Liver (tissue), 9 donors: ENCODE results near the gene EEFSEC. TPM values are rescaled to one million over a fixed set of nuclear protein-coding genes. Genes with fewer than 3 reads are reported as not detected.

Source experiments
- DNase-seq: peaks from one replicate; pipeline ENCODE4 v3.0.0-alpha.2; 2017; ENCODE audit warnings: low spot score
- H3K27ac ChIP-seq, 2 donors: one replicate each; pipeline ENCODE4 v1.7.0; 2013; ENCODE audit warnings: inconsistent platforms in 2 of 2, low read length in 2 of 2, control low read depth in 1 of 2, low read depth in 1 of 2, mild to moderate bottlenecking in 1 of 2
- H3K27me3 ChIP-seq, 4 donors: one replicate each; pipeline versions ENCODE4 v1.6.1 to v1.7.0; 2013; ENCODE audit warnings: low read length in 3 of 4, inconsistent platforms in 1 of 4, mild to moderate bottlenecking in 1 of 4, moderate library complexity in 1 of 4; ENCODE audit not compliant: control insufficient read depth in 4 of 4, insufficient read depth in 4 of 4
- H3K36me3 ChIP-seq, 4 donors: one replicate each; pipeline versions ENCODE4 v1.6.1 to v1.7.0; 2013; ENCODE audit warnings: low read length in 3 of 4, mild to moderate bottlenecking in 3 of 4, low read depth in 1 of 4, moderate library complexity in 1 of 4; ENCODE audit not compliant: control insufficient read depth in 4 of 4, insufficient read depth in 3 of 4
- H3K4me1 ChIP-seq, 4 donors: one replicate each; pipeline versions ENCODE4 v1.6.1 to v1.7.0; 2013; ENCODE audit warnings: low read length in 3 of 4, mild to moderate bottlenecking in 3 of 4, moderate library complexity in 1 of 4; ENCODE audit not compliant: control insufficient read depth in 4 of 4, insufficient read depth in 4 of 4
- H3K4me3 ChIP-seq, 3 donors: one replicate each; pipeline versions ENCODE4 v1.6.1 to v1.7.0; 2013; ENCODE audit warnings: low read length in 3 of 3, control low read depth in 1 of 3, low read depth in 1 of 3, mild to moderate bottlenecking in 1 of 3
- H3K9ac ChIP-seq, 2 donors: one replicate each; pipeline ENCODE4 v1.7.0; 2013; ENCODE audit warnings: low read length in 2 of 2, mild to moderate bottlenecking in 2 of 2, moderate library complexity in 2 of 2, control low read depth in 1 of 2, low read depth in 1 of 2
- H3K9me3 ChIP-seq, 4 donors: one replicate each; pipeline versions ENCODE4 v1.6.1 to v1.7.0; 2013; ENCODE audit warnings: low read length in 3 of 4; ENCODE audit not compliant: control insufficient read depth in 4 of 4
- EGR1 ChIP-seq, 2 donors: IDR thresholded peaks; 2 replicates each; pipeline ENCODE4 v1.6.1; 2016 to 2018; ENCODE audit warnings: antibody characterized with exemption in 2 of 2, low read depth in 2 of 2
- FOXA1 ChIP-seq: IDR thresholded peaks from 2 replicates; pipeline ENCODE4 v1.6.1; 2016; ENCODE audit warnings: antibody characterized with exemption
- FOXA2 ChIP-seq: IDR thresholded peaks from 2 replicates; pipeline ENCODE4 v1.6.1; 2016; ENCODE audit warnings: antibody characterized with exemption
- GABPA ChIP-seq, 2 donors: IDR thresholded peaks in 1 of 2; conservative IDR thresholded peaks in 1 of 2; 2 replicates each; pipeline ENCODE4 v1.6.1; 2016; ENCODE audit warnings: antibody characterized with exemption in 2 of 2, mild to moderate bottlenecking in 1 of 2, moderate library complexity in 1 of 2
- HNF4A ChIP-seq, 2 donors: conservative IDR thresholded peaks; 2 replicates each; pipeline ENCODE4 v1.6.1; 2016; ENCODE audit warnings: antibody characterized with exemption in 2 of 2, mild to moderate bottlenecking in 2 of 2
- HNF4G ChIP-seq: IDR thresholded peaks from 2 replicates; pipeline ENCODE4 v1.6.1; 2016; ENCODE audit warnings: antibody characterized with exemption
- JUND ChIP-seq, 2 donors: IDR thresholded peaks; 2 replicates each; pipeline ENCODE4 v1.6.1; 2016; ENCODE audit warnings: antibody characterized with exemption in 2 of 2
- MAX ChIP-seq: IDR thresholded peaks from 2 replicates; pipeline ENCODE4 v1.6.1; 2016; ENCODE audit warnings: antibody characterized with exemption
- NR2F2 ChIP-seq: IDR thresholded peaks from 2 replicates; pipeline ENCODE4 v1.6.1; 2016; ENCODE audit warnings: antibody characterized with exemption
- RAD21 ChIP-seq, 2 donors: IDR thresholded peaks; 2 replicates each; pipeline ENCODE4 v1.6.1; 2016; ENCODE audit warnings: antibody characterized with exemption in 2 of 2, mild to moderate bottlenecking in 2 of 2
- RXRA ChIP-seq, 2 donors: IDR thresholded peaks; 2 replicates each; pipeline ENCODE4 v1.6.1; 2017 to 2018; ENCODE audit warnings: antibody characterized with exemption in 2 of 2, mild to moderate bottlenecking in 1 of 2
- SP1 ChIP-seq: IDR thresholded peaks from 2 replicates; pipeline ENCODE4 v1.6.1; 2018; ENCODE audit warnings: antibody characterized with exemption, mild to moderate bottlenecking
- TAF1 ChIP-seq: conservative IDR thresholded peaks from 2 replicates; pipeline ENCODE4 v1.6.1; 2016; ENCODE audit warnings: antibody characterized with exemption, mild to moderate bottlenecking
- YY1 ChIP-seq: IDR thresholded peaks from 2 replicates; pipeline ENCODE4 v1.6.1; 2016; ENCODE audit warnings: antibody characterized with exemption, mild to moderate bottlenecking
- WGBS: extraction: QIAGEN DNeasy Blood & Tissue Kit; methylation state at CpG from one replicate; pipeline ENCODE4 v1.1.7; 2013; 5-methylcytosine and 5-hydroxymethylcytosine counted together
- polyA plus RNA-seq, 2 donors: library from polyadenylated mRNA; stranded (reverse) in 1 of 2; unstranded in 1 of 2; fragments of 200-250 nt in 1 of 2; fragments of >200 nt in 1 of 2; fragmentation: Nextera tagmentation in 1 of 2; extraction: Ambion mirVana in 1 of 2; gene quantifications; one replicate each; pipeline versions ENCODE4 v1.2.1 to v1.2.3, GENCODE V29; 2013 to 2015
- total RNA-seq, 2 donors: library from RNA; depleted of rRNA; stranded (reverse); fragments of >200 nt; gene quantifications; one replicate each; pipeline ENCODE4 v1.2.3, GENCODE V29; 2014
- TF ChIP-seq, protein P1 (sequence below): IDR thresholded peaks from 2 replicates; pipeline ENCODE4 v1.6.1; 2016; ENCODE audit warnings: antibody characterized with exemption, mild to moderate bottlenecking
- TF ChIP-seq, protein P2 (sequence below): fragments of 150-350 bp; IDR thresholded peaks from 2 replicates; pipeline ENCODE4 v1.5.1; 2017; ENCODE audit warnings: improper control_type of control experiment, low read depth, low read length; ENCODE audit not compliant: missing input control
- TF ChIP-seq, protein P3 (sequence below): IDR thresholded peaks from 2 replicates; pipeline ENCODE4 v1.6.1; 2016; ENCODE audit warnings: antibody characterized with exemption
- TF ChIP-seq, protein P4 (sequence below): IDR thresholded peaks from 2 replicates; pipeline ENCODE4 v1.6.1; 2016; ENCODE audit warnings: antibody characterized with exemption
- donor health status: healthy.
- donor health status: healthy.
- donor health status: healthy.
- donor health status: healthy.
- donor health status: healthy.

The EEFSEC gene
- total and polyA plus RNA-seq, 4 donors = 8.4 to 13.1 (median 10.7) TPM

- Histone ChIP-seq H3K27me3 (peaks cover 0 to 2% (median under 1%) of the 10 kb centered on the region in 4 donors), H3K4me3 (no peak overlapping the region), H3K9me3 (no peaks in the 10 kb centered on the region), H3K36me3 (no peaks in the 10 kb centered on the region), H3K9ac (no peak overlapping the region), H3K27ac (no peak overlapping the region), H3K4me1 (no peaks in the 10 kb centered on the region)
- 85% methylated on average over 21 of the region's 21 CpGs for WGBS
- DNase-seq = no peak
- TF ChIP-seq, protein P1, sequence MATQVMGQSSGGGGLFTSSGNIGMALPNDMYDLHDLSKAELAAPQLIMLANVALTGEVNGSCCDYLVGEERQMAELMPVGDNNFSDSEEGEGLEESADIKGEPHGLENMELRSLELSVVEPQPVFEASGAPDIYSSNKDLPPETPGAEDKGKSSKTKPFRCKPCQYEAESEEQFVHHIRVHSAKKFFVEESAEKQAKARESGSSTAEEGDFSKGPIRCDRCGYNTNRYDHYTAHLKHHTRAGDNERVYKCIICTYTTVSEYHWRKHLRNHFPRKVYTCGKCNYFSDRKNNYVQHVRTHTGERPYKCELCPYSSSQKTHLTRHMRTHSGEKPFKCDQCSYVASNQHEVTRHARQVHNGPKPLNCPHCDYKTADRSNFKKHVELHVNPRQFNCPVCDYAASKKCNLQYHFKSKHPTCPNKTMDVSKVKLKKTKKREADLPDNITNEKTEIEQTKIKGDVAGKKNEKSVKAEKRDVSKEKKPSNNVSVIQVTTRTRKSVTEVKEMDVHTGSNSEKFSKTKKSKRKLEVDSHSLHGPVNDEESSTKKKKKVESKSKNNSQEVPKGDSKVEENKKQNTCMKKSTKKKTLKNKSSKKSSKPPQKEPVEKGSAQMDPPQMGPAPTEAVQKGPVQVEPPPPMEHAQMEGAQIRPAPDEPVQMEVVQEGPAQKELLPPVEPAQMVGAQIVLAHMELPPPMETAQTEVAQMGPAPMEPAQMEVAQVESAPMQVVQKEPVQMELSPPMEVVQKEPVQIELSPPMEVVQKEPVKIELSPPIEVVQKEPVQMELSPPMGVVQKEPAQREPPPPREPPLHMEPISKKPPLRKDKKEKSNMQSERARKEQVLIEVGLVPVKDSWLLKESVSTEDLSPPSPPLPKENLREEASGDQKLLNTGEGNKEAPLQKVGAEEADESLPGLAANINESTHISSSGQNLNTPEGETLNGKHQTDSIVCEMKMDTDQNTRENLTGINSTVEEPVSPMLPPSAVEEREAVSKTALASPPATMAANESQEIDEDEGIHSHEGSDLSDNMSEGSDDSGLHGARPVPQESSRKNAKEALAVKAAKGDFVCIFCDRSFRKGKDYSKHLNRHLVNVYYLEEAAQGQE = no peak
- TF ChIP-seq, protein P2, sequence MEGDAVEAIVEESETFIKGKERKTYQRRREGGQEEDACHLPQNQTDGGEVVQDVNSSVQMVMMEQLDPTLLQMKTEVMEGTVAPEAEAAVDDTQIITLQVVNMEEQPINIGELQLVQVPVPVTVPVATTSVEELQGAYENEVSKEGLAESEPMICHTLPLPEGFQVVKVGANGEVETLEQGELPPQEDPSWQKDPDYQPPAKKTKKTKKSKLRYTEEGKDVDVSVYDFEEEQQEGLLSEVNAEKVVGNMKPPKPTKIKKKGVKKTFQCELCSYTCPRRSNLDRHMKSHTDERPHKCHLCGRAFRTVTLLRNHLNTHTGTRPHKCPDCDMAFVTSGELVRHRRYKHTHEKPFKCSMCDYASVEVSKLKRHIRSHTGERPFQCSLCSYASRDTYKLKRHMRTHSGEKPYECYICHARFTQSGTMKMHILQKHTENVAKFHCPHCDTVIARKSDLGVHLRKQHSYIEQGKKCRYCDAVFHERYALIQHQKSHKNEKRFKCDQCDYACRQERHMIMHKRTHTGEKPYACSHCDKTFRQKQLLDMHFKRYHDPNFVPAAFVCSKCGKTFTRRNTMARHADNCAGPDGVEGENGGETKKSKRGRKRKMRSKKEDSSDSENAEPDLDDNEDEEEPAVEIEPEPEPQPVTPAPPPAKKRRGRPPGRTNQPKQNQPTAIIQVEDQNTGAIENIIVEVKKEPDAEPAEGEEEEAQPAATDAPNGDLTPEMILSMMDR = no peak
- TF ChIP-seq HNF4A (conservative IDR thresholded peaks at IDR 0.05) = no peak
- no peak for TF ChIP-seq RXRA (IDR thresholded peaks at IDR 0.05)
- no peak for TF ChIP-seq FOXA1
- no peak for TF ChIP-seq HNF4G
- no peak for TF ChIP-seq GABPA (IDR thresholded peaks at IDR 0.05 in 1 of 2, conservative IDR thresholded peaks at IDR 0.05 in 1 of 2)
- TF ChIP-seq RAD21 (IDR thresholded peaks at IDR 0.05) = no peak
- TF ChIP-seq, protein P3, sequence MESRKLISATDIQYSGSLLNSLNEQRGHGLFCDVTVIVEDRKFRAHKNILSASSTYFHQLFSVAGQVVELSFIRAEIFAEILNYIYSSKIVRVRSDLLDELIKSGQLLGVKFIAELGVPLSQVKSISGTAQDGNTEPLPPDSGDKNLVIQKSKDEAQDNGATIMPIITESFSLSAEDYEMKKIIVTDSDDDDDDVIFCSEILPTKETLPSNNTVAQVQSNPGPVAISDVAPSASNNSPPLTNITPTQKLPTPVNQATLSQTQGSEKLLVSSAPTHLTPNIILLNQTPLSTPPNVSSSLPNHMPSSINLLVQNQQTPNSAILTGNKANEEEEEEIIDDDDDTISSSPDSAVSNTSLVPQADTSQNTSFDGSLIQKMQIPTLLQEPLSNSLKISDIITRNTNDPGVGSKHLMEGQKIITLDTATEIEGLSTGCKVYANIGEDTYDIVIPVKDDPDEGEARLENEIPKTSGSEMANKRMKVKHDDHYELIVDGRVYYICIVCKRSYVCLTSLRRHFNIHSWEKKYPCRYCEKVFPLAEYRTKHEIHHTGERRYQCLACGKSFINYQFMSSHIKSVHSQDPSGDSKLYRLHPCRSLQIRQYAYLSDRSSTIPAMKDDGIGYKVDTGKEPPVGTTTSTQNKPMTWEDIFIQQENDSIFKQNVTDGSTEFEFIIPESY = no peak
- TF ChIP-seq JUND (IDR thresholded peaks at IDR 0.05) = no peak
- TF ChIP-seq EGR1 (IDR thresholded peaks at IDR 0.05; ENCODE audit: low read depth in 2 of 2) = no peak
- TF ChIP-seq, protein P4, sequence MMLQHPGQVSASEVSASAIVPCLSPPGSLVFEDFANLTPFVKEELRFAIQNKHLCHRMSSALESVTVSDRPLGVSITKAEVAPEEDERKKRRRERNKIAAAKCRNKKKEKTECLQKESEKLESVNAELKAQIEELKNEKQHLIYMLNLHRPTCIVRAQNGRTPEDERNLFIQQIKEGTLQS = no peak
- no peak for TF ChIP-seq FOXA2
- TF ChIP-seq YY1 = no peak
- no peak for TF ChIP-seq NR2F2
- TF ChIP-seq MAX = no peak
- no peak for TF ChIP-seq TAF1
- TF ChIP-seq SP1 = no peak
Observed at GRCh38 chr3:128453501-128454309, 300.4 kb downstream of the EEFSEC start.
